HG03565 (cell line): ENCODE results near the gene NMNAT3.

ENCODE experiments used
- ATAC-seq: cut with Tn5 transposase; IDR thresholded peaks from one replicate; pipeline ENCODE4 v1.9.1; 2021; ENCODE audit warnings: mild to moderate bottlenecking, moderate library complexity; ENCODE audit not compliant: unreplicated experiment

Gene NMNAT3

DNA sequence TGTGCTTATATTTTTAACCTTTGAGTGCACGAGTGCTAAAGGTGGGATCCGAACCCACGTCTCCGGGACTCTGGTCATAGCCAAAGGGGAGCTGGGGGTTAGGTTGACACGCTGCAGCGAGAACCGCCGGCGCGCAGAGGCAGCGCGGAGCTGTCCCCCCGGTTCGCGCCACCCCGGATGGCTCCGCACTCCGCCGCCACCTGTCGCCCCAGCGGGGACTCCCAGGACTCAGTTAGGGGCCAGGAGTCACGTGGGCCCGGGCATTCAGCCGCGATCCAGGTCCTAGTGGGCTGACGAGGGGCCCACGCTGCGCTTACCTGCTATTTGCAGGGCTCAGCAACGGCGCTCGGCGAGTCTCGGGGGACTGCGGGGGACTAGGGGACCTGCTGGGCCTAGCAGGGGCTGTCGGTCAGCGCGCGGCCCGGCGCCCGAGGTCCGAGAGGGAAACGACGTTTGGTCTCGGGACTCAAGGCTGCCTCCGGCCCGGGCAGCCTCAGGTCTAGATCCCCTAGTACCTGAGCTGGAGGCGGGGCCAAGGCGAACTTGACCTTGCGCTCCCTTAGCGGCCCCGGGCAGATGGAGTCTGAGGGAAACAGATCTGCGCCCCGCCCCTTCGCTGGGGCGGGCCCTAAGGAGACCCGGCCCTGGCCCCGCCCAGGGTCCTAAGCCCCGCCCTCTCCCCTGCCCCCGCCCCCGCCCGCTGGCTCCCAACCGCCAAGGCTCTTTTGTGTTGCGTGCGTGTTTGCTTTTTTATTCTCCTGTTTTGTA, at the start of gene NMNAT3:
TSS of gene NMNAT3 (minus strand) at position 585 of the 768 bp plus-strand sequence. CDS start 50,248 bp downstream, outside the sequence.
- peak; percentile 95 for ATAC-seq

DNA sequence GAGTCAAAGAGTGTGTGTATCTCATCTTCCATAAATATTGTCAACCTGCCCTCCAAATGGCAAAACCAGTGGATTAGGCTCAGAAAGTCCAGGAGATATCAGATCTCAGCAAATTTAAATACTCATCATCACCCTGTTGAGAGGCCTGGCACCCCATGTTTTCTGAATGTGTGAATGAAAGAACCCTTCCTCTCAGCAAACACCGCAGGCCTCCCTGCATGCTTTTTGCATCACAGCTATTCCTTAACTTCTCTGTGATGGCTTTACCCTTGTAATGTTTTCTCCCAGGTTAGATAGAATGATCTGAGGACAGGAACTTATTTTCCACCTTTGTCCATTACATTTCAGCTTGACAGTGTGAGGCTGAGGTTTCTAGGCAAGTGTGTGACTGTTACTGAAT, 43.6 kb upstream of the NMNAT3 start:
- ATAC-seq = no peak

DNA sequence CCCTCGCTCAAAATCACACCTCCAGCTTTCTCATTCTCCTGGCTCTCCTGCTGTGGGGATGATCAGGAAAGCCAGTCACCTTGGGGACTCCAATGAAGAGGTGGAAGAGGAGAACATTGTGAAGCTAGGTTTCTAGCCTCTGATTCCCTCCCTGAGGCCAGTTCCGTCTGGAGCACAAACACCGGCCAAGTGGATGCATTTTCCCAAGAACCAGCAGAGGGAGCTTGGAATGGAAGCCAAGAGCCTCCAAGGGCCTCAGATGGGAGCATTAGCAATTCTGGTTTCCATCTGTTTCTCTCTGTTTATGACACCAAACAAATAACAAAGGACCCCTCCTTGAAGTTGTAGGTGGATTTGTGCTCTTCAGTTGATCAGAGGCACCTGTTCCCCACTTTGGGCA, 40.6 kb upstream of the NMNAT3 start:
- ATAC-seq = no peak

DNA sequence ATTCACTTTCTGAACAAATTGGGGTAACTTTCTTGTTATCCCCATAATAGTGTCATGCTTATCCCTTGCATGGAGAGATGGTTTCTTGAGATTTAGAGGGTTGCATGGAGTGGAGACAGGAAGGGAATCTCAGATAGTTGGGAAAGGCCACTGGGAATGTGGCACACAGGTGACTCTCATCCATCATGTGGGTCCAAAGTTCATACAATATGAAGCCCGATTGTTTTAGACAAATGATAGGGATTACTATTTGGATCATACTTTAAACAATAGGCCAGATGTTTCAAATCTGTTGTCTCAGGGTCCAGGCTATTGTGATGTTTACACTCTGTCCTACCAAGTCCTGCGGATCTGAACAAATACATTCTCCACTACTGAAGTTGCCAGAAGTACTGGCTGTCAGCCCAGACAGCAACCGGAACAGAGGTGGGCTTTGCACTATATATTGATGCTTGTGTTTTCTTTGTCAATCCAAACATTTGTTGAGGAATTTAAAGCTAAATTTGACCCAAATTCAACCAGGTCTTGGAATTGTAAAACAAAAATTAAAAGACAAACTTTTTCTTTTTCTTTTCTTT, 39.2 kb upstream of the NMNAT3 start:
- ATAC-seq = no peak

DNA sequence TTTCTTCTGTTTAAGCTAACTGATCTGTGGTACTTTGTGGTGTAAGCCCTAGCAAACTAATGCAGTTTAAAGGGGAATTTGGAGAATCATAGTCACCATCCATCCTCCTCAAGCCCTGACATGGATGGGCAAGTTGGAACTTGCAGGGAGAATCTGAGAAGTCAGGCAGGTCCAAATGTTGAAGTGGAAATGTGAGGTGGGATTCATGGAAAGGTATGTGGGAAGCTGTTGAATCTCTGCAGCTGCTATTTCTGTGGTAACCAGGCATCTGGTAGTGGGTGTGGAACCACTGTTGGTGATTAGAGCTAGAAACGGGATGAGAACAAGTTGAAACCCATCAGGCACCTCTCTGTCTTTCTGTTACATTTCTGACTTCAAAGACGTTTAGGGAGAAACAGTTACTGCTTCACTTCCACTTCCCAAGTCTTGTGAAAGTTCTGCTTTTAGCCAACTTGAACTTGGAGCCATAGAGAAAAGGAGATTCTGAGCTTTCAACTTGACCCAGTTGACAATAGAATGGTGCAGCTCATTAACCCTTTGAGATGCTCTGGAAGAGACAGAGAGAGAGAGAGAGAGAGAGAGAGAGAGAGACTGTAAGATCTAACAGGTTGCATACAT, 38.1 kb upstream of the NMNAT3 start:
- no peak for ATAC-seq

DNA sequence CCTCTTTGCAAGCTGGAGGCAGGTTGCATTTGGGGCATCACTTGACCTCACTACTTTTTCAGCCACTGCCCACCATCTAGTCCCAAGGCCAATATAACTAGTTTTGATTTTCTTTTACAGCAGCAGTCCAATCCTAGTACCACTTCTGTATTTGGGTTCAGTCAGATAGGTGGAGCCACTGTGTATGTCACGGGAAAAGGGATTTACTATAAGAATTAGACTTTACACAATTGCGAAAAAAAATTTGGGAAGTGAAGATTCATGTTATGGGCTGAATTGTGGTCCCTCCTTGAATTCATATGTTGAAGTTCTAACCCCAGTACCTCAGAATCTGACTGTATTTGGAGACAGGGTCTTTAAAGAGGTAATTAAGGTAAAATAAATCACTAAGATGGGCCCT, 37.4 kb upstream of the NMNAT3 start:
- no peak for ATAC-seq

DNA sequence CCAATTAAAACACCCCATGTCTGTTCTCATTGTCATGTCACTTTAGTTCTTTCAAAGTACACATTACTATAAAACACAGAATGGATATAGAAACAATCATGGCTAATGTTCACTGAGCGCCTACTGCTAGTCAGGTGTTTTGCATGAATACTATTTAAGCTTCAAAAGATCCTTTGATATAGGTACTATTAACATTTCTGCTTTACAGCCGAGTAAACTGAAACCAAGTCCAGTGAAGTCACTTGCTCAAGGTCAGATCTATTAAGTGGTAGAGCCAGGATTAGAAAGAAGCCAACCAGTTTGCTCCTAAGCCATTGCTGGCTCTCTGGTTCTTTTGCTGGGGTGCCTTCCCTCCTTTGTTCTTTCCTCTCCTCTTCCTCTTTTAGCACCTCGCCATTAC, 32.4 kb upstream of the NMNAT3 start:
- ATAC-seq = no peak

DNA sequence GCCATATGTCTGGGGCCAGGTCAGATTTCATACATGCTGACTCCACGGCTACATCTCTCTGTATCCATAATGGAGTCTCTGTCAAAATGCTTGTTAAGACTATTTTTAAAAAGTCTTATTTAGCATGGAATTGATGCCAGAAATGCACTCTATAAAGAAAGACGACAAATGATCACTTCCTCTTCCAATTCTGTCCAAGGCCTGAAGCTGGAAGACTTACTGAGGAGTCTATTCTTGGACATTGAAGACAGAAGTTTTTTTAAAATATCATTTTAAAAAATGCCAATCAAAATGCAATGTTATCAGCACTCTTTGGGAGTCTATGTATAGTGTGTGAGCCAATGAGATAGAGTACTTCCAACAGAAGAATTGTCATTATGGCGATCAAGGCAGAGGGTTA, 27.9 kb upstream of the NMNAT3 start:
- ATAC-seq = no peak

DNA sequence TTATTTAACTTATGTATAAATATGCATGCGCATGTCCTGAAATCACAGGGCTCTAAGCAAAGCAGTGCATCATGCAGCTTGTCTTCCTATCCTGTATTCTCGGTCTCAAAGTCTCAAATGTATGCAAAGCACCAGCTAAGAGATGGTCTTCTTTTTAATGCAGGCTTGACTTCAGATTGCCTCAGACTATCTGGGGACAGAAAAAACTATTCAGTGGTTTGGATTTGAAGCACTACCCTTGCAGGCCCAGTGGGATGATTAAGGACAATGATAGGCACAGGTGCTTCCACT, 18.5 kb upstream of the NMNAT3 start:
- ATAC-seq = no peak

DNA sequence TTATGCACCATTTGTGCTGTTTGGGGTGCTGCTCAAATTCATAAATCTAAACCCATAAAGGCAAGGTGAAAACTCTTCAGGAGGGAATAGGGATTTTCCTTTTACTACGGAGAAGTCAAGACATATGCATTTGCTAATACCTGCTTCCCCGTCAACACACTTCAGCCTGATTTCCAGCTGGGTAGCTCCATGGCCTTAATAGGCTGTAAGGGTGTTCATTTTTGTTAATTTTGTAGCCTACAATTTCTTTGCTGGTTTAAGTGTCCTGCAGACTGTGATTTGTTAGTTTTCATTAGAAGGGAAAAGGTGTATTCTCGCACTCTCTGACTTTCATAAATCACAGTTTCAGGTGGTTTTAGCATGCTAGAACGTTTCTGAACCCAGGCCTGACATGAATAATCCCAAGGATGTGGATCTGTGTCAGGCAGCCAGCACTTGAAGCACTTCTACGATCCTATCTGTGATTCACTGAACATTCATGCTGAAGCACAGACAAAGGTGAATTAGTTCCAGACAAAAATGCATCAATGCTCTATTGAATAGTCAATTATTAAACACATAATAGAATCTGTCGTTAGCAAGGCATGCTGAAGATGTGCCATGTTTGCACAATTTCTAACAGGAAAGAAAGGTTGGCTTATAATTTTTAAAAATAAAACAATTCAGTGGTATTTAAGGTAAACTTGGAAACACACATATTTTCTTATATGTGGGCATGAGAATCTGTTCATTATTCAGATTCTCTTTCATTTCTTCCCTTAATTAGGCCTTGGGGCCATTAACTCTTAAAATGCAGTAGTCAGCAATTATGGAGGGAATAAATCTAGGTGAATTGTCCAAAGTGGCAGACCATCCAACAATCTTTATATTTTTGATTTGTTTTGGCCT, 17.9 kb upstream of the NMNAT3 start:
- no peak for ATAC-seq

DNA sequence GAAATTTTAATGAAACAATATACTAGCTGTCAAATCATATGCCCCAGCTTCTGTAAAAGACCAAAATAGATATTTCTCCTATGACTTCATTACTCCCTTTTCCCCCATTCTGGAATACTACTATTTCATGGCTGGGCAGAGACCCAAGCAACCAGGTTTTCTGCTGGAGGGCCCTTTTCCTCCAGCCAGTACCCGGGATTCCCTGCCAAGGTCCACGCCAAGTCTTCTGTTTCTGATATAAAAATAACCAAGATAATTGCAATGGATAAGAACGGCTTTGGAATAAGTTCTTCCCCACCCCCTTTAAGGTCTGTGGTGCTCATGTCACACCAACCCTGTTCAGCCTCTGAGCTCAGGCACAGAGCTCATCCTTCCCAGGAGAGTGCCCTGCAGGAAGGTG, 17.2 kb upstream of the NMNAT3 start:
- ATAC-seq = no peak

DNA sequence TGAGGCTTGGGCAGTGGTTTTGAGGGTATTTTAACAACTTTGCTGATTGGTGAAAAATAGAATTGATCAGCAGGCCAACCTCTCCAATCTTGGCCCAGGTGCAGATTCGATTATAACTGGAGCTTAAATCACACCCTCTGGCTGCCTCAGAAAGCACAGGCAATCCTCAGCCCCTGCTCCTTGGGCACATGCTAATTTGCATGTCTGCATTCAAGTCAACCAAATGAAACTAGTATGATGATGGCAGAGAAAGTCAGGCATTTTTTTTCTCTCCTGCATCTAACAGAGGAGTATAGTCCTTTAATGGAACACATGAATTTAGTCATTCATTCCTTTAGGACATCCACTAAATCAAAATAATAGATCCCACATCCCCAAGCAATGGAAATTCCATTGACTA, 16.8 kb upstream of the NMNAT3 start:
- no peak for ATAC-seq

DNA sequence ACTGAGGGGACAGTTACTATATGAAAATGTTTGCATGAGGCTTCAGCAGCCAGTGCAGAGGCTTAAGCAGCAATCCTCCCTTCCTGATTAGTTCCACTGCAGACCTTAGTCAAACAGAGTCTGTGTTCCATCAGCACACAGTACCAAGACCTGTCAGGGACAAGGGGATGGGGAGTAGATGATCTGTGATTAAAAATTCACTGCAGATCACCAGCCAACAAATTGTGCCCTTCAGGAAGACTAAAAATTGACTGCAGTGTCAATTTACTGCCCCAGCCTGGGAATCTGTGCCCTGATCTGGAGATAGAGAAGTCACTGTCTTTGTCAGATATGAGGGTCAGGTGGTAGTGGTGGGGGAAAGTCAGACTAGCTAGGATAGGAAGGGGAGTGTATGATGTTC, 13.8 kb upstream of the NMNAT3 start:
- ATAC-seq = no peak

DNA sequence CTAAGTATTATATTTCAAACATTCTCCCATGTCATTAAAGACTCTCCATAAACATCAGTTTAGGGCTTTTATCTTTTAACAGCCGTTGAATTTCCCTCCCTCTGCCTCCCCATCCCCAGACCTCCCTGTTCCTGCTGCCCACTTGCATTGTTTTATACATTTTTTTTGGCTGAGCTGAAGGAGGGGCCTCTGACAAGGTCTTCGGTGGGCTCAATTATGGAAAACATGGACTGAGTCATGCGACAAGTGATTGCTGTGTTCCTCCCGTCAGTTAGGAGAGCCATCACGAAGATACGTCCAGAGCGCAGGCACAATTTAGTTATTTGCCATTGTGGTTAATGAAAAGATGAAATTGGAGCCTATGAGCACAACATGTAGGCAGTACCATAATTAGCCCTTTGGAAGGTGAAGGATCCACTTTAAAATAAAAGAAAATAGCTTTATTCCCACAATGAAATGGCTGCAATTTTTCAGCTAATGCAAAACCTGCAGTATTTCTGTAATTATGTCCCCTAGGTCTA, 12.0 kb upstream of the NMNAT3 start:
- ATAC-seq = no peak

DNA sequence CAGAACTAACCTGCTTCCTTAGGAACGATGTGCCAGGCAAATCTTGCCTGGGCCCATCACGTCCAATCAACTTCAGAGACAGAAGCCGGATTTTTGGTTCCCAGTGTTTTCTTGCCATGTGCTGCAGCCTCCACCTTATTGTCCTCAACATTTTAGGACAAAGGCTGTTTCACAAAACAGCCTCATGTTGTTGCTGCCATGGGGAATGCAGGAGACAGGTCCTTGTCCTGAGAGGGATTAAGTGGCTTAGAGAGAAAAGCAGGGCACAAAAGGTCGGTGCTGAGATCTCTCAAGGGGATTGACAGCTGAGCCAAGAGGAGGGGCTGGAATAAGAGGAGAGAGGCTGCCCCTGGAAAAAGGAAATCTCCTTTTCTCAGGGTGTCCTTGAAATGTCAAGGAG, 11.3 kb upstream of the NMNAT3 start:
- ATAC-seq = no peak

DNA sequence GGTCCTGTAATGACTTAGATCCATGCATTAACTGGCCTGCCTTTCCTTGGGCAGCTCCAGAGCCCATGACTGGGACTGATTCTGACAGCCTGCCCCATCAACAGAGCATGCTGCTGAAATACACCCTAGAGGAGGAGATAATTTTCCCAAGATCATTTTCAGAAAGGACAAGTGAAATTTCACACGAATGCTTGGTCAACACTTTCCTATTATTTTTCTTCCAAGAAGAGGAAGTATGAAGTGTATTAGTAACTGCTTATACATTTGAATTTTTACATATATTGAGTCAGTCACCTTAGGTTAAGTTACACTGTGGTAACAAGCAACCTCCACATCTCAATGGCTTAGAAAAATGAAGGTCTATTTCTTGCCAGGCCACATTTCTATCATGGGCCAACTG, 9.7 kb upstream of the NMNAT3 start:
- ATAC-seq = no peak

DNA sequence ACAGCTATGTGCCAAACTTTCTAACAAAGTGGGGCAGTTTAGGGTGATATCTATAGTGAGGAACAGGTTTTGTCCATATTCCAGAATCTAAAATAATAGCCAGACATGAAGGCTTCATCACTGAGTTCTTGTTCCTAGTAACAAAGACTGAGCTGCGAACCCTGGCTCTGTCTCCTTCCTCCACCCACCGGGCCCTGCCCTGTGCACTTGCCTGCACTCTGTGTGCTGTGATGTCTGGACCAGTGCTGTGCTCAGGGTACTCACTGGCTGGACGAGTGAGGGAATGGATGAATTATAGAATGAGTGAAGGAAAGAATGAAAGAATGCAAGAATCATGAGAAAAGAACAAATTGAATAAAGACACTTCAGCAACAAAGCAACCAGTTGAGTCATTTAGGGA, 8.9 kb upstream of the NMNAT3 start:
- ATAC-seq = no peak

DNA sequence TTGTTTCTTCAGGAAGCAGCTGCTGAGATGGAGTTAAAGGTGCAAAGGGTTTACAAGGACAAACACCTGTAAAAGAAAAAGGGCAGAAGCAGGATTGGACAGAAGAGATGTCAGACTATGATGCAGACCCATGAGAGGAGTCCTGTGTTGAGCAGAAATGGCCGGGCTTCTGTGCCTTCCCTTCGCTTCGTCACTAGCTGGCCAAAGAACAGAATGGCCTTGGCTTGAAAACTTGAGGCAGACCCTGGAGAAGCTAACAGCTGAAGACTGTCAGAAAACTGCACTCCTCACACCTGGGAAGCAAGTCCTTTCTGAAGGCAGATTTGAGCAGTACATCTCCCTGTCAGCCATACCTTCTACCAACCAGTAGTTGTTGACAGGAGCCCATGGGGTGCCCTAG, 8.4 kb upstream of the NMNAT3 start:
- ATAC-seq = no peak

DNA sequence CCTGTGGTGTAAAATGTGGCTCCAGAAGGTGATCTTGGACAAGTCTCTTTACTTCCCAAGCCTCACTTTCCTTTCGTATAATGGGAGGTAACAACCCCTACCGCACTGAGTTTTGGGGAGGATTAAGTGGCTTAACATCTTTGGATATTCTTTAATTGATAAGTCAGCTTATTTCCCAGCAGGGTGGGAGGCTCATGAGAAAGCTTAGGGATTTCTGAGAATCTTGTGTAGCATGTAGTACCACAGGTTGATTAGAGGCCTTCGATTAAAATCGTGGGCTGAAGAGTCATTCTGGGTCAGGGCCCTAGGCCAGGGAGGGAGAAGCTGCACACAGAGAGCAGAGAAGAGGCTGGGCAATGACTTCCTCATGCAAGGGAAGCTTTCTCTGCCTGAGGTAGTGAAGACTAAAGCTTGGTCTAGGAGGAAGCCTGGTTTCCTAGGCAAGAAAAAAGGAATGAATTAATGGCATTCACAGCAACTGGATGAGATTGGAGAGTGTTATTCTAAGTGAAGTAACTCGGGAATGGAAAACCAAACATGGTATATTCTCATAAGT, 1.5 kb upstream of the NMNAT3 start:
- no peak for ATAC-seq

DNA sequence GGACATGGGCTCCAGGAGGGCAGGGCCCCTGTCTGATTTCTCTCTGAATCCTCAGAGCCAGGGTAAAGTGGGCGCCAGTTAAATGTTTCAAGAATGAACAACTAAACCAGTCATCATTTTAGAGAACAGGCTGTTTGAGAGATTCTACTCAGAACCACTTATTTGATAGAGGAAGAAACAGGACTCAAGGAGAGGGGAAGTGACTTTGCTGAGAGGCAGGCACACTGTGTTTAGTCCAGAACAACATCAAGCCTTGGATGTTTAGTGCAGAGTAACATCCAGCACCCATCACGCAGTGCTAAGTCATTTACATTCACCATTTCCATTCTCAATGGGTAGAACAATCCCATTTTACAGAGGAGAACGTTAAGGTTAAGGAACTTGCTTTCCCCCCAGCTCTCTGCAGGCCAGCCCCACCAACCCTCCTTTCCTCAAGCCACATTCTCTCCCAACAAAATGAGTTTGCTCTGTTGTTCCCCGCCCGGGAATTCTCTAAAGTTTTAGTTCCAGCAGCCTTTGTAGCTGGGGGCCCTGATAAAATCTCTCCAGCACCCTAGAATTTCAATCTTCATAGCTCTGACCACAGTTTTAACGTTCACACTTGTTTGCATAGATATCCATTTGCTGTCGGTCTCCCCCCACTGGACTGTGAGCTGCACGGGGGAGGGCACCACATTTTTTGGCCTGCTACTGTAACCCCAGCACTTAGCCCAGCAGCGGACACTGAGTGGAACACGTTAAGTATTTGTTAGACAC, 962 bp downstream of the NMNAT3 start:
- no peak for ATAC-seq
